HUES48 (cell line): Measurements from ENCODE around the gene BUD23.

Experiments used
- H3K27ac ChIP-seq: one replicate; pipeline ENCODE4 v1.7.0; 2013; ENCODE audit warnings: low read depth, low read length, inconsistent platforms
- H3K27me3 ChIP-seq: 2 replicates; pipeline ENCODE4 v1.6.1; 2013; ENCODE audit warnings: mild to moderate bottlenecking, low read length; ENCODE audit not compliant: control insufficient read depth, insufficient read depth
- H3K36me3 ChIP-seq: 2 replicates; pipeline ENCODE4 v1.6.1; 2013; ENCODE audit warnings: low read length; ENCODE audit not compliant: control insufficient read depth, insufficient read depth
- H3K4me1 ChIP-seq: 2 replicates; pipeline ENCODE4 v1.6.1; 2013; ENCODE audit warnings: mild to moderate bottlenecking, low read length; ENCODE audit not compliant: control insufficient read depth, insufficient read depth
- H3K4me3 ChIP-seq: 2 replicates; pipeline ENCODE4 v1.5.1; 2013; ENCODE audit warnings: mild to moderate bottlenecking, low read depth, low read length
- H3K9ac ChIP-seq: 2 replicates; pipeline ENCODE4 v1.6.1; 2013; ENCODE audit warnings: mild to moderate bottlenecking, low read depth, low read length, moderate library complexity
- H3K9me3 ChIP-seq: 2 replicates; pipeline ENCODE4 v1.6.1; 2013; ENCODE audit warnings: low read length; ENCODE audit not compliant: control insufficient read depth, insufficient read depth

The BUD23 gene

DNA sequence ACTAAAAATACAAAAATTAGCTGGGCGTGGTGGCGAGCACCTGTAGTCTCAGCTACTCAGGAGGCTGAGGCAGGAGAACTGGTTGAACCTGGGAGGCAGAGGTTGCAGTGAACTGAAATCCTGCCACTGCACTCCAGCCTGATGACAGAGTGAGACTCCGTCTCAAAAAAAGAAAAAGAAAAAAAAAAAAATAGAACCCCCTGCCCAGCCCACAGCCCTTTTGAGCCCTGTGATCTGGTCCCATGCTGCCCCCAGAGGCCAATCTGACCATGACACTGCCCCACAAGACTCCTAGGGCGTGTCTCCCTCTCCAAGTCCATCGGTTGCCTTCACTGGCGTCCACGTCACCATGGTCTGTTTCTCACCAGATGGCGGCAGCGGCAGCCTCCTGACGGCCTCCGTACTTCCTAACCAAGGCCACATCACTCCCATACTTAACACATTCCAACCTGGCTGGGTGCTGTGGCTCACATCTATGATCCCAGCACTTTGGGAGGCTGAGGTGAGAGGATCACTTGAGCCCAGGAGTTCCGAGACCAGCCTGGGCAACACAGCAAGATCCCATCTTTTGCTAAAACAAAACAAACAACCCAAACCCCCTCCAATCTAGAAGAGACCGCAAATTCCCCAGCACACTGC is 18.1 kb downstream of the BUD23 start:
- H3K9me3 ChIP-seq = no peaks in the 10 kb centered on the region
- peaks cover 40% of the 10 kb centered on the region for H3K36me3 ChIP-seq
- H3K4me1 ChIP-seq = peaks cover 15% of the 10 kb centered on the region; the same call in 1 of the 2 replicates
- H3K27ac ChIP-seq = no peak overlapping the region
- H3K4me3 ChIP-seq = no peak overlapping the region
- no peaks in the 10 kb centered on the region for H3K27me3 ChIP-seq
- H3K9ac ChIP-seq = no peak overlapping the region

DNA sequence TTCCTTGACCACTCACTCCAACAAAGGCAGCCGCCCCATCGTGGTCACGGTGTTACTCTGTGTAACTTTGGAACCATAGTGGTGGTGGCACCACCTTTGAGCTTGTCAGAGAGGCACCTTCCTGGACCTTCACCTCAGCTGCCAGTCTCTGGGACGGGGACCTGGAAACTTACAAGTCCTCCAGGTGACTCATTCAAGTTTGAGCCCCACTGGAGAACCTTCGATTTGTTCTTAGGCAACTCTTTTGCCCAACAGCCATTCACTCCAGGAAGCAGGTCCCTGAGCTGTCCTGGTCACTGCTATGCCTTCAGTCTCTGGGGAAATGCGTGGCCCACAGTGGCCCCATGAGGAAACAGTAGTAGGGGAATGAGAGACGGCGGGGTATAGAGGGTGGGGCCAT is 18.8 kb downstream of the BUD23 start:
- Histone ChIP-seq H3K9ac (no peak overlapping the region), H3K27ac (no peak overlapping the region), H3K4me3 (no peak overlapping the region), H3K4me1 (peaks cover 15% of the 10 kb centered on the region; the same call in 1 of the 2 replicates), H3K36me3 (peaks cover 32% of the 10 kb centered on the region), H3K9me3 (no peaks in the 10 kb centered on the region), H3K27me3 (no peaks in the 10 kb centered on the region)

DNA sequence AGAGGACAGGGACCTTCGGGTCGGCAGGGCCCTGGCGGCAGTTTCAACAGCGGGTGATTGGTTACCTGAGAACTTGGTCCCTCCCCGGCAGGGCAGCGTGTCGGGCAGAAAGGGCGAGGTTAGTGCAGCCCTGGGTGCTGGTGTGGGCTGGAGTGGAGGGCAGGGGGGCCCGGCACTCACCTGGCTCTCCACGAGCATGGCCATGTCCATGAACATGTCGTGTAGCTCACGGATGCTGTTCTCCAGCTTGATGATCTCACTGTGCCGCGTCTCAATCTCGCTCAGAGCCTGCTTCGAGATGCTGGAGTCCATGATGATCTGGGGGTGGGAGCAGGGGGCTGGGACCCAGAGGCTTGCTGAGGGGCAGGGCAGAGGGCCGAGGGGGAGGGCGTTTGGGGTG is 19.3 kb downstream of the BUD23 start:
- peaks cover 28% of the 10 kb centered on the region for H3K36me3 ChIP-seq
- no peaks in the 10 kb centered on the region for H3K27me3 ChIP-seq
- no peak overlapping the region for H3K27ac ChIP-seq
- no peak overlapping the region for H3K9ac ChIP-seq
- H3K9me3 ChIP-seq = no peaks in the 10 kb centered on the region
- H3K4me1 ChIP-seq = peaks cover 15% of the 10 kb centered on the region; the same call in 1 of the 2 replicates
- no peak overlapping the region for H3K4me3 ChIP-seq

DNA sequence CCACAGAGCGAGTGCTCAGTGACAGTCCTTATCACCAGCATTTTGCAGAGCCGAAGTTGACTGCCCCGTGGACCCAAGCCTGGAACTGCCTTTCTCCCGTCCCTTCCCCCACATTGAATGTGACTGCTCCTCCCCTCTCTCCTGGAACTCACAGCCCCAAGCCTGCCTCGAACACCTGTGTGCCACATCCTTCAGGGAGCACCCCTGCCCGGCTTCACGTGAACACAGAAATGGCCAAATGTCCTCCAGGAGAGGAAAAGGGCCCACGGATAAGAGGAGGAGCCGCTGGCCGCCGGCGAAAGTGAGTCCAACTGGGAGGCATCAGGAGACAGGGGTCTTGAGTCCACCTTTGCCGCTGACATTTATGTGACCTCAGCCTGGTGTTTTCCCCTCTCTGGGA is 19.8 kb downstream of the BUD23 start:
- H3K27me3 ChIP-seq = no peaks in the 10 kb centered on the region
- no peak overlapping the region for H3K9ac ChIP-seq
- no peaks in the 10 kb centered on the region for H3K9me3 ChIP-seq
- peaks cover 23% of the 10 kb centered on the region for H3K36me3 ChIP-seq
- H3K27ac ChIP-seq = no peak overlapping the region
- H3K4me1 ChIP-seq = peaks cover 15% of the 10 kb centered on the region; the same call in 1 of the 2 replicates
- H3K4me3 ChIP-seq = peak overlapping the region; percentile 53; the same call in 1 of the 2 replicates

DNA sequence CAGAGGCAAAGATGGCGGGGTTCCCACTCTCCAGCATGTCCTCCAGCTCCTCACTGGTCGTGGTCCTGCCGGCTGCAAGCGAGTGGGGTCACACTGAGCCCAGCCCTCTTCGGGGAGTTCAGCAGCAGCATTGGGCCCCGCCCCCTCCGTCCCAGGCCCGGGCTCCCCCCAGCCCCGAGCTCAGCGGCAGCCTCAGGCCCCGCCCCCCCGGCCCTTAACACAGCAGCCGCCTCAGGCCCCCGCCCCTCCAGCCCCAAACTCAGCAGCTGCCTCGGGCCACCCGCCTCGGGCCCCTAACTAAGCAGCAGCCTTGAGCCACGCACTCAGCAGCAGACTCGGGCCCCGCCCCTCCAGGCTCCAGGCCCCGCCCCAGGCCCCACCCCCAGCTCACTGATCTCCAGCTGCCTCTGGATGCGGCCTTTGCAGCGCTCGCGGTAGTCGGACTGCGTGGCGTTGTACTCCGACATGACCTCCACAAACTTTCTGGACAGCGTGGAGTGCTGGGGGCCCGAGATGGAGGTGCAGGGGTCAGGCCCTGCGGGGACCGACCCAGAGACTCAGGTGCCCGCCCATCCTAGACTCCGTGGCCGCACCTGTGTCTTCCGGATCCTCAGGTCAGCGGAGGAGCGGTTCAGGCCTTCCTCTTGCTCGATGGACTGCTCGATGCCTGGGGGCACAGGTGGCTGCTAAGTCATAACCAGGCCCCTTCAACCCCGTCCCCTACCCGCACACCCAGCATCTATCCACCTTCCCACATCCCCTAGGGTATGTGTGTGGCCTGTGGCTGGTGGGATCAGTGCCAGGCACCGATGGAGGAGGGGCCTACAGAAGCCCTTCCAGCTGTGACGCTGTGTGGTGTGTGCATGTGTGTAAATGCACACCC is 20.6 kb downstream of the BUD23 start:
- Histone ChIP-seq H3K9ac (no peak overlapping the region), H3K4me3 (peak overlapping the region; percentile 53; the same call in 1 of the 2 replicates), H3K9me3 (no peaks in the 10 kb centered on the region), H3K36me3 (peaks cover 15% of the 10 kb centered on the region), H3K27me3 (no peaks in the 10 kb centered on the region), H3K27ac (no peak overlapping the region), H3K4me1 (peaks cover 15% of the 10 kb centered on the region; the same call in 1 of the 2 replicates)

DNA sequence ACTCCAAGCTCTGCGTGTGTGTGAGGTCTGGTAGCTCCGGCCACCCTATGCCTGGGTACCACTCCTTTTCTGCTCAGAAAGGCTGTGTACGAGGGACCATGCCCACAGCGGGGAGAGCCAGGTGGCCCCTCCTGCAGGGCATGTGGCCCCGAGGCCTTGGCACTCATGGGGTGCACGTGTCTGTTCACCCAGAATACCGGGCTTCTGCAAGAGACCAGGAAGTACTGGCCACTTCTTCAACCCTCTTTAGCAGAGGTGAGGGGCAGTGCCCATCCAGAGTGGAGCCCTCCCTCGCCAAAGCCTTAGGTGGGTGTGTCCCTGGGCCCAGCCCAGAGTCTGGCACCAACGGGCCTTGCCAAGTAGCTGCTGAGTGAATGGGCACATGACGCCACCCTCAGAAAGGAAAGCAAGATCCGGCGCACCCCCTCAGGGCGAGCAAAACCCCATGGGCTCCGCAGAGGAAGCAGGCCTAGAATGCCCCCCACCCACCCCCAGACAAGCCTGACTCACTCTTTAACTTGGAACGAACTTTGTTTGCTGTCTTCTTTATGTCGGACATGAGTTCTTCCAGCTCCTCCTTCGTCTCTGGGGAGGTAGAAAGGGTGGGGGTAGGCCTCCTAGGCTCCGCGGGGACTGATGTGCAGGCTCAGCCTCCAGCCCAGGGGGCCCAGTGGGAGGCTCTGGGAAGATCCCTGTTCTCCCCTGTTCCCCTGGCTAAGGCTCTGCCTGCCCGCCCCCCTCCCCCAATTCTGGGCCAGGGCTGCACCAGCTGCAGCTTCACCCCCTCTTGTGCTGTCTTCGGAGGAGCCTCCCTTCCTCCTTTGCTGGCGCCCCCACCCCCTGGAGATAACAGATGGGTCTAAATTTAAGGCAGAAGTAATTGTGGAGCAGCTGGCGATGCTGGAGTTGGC is 21.5 kb downstream of the BUD23 start:
- Histone ChIP-seq H3K9me3 (no peaks in the 10 kb centered on the region), H3K36me3 (peaks cover 6% of the 10 kb centered on the region), H3K27ac (no peak overlapping the region)

DNA sequence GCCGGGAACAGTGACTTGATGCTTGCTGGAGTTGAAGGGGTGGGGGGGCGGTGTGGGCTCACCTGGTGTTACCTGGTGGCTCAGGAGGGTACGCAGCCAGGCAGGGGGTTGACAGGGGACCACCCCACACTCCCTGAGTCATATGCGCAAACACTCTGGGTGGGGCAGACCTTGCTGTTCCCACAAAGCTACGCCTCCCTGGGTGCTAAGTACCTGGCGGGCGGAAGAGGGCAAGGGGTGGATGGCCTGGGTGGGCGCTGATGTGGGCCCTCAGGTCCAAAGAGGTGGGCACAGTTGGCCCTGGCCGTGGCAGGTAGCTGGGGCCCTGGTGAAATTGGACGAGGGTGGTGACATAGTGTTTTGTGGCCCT is 22.1 kb downstream of the BUD23 start:
- Histone ChIP-seq H3K9ac (no peak overlapping the region), H3K36me3 (peaks cover 5% of the 10 kb centered on the region; the same call in 1 of the 2 replicates), H3K9me3 (no peaks in the 10 kb centered on the region), H3K4me3 (no peak overlapping the region), H3K4me1 (peaks cover 15% of the 10 kb centered on the region; the same call in 1 of the 2 replicates), H3K27ac (no peak overlapping the region), H3K27me3 (no peaks in the 10 kb centered on the region)

More for the DNA sequence above, 21.5 kb downstream of the BUD23 start:
- H3K4me1 ChIP-seq = peaks cover 15% of the 10 kb centered on the region; the same call in 1 of the 2 replicates
- no peak overlapping the region for H3K9ac ChIP-seq
- no peaks in the 10 kb centered on the region for H3K27me3 ChIP-seq
- H3K4me3 ChIP-seq = no peak overlapping the region

DNA sequence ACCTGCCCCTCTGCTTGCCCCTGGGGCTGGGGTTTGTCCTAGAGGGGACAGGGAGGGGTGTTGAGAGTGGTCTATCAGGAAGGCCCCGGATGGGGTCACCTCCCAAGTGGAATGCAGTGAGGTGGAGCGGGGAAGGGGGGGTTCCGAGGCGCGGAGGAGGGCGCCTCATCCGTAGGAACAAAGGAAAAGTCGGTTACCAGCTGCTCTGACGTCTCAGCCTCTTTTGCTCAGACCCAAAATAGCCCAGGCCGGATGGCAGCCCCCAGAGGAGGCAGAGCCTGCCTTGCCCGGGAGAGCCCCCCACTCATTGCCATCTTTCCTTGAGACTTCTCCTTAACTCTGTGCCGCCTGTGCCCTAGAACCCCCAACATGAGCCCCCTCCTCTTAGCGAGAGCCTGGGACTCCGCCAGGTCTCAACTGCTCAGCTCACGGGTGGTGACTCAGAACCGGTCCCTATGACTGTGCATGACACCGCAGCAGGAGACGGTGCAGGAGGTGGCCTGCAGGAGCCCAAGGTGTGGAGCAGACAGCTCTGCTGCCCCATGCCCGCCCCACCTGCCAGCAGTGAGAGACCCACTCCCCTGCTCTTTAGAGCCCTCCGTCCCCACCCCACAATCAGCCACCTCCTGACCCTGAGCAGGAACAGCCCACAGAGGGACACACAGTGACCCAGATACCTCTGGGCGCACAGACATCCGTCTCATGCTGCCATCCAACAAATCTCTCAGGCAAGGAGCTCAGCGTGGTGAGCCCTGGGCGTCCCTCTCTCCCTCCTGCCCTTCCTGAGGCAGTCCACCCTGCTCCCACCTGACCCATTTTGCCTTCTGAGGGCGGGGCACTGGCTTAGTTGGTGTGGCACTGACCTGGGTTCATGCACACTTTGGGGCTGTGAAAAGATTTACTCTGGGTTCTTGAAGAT is 23.0 kb downstream of the BUD23 start:
- no peak overlapping the region for H3K9ac ChIP-seq
- H3K4me3 ChIP-seq = no peak overlapping the region
- H3K27ac ChIP-seq = no peak overlapping the region
- no peaks in the 10 kb centered on the region for H3K27me3 ChIP-seq
- H3K36me3 ChIP-seq = peaks cover 5% of the 10 kb centered on the region; the same call in 1 of the 2 replicates
- peaks cover 15% of the 10 kb centered on the region; the same call in 1 of the 2 replicates for H3K4me1 ChIP-seq
- no peaks in the 10 kb centered on the region for H3K9me3 ChIP-seq

DNA sequence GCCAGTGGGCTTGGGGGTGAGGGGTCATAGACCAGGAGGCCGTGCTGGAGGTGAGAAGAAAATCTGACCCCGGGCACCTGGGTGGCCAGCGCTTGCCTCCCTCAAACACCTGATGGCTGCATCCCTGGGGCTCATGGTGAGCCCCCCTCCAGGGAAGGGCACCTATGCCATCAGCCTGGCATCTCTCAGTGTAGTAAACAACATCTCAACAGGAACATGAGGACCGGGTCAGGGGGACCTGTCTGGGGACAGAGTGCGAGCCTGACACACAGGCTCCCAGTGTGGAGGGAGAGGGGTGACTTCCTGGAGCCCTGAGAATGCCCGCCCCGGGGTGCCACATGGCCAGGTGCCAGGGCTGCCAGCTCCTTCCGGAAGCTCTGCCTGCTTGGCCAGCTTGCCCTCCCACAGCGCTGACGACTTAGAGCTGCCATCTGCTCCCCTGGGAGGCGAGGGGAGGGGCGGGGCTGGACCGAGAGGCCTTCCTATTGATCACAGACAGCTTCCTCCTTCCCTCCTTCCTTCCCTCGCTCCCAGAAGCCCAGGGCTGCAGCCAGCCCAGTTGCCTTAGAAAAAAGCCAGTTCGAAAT is 23.7 kb downstream of the BUD23 start:
- H3K9ac ChIP-seq = no peak overlapping the region
- H3K27ac ChIP-seq = no peak overlapping the region
- no peaks in the 10 kb centered on the region for H3K27me3 ChIP-seq
- no peaks in the 10 kb centered on the region for H3K9me3 ChIP-seq
- H3K4me1 ChIP-seq = peaks cover 15% of the 10 kb centered on the region; the same call in 1 of the 2 replicates
- peaks cover 5% of the 10 kb centered on the region; the same call in 1 of the 2 replicates for H3K36me3 ChIP-seq
- H3K4me3 ChIP-seq = no peak overlapping the region
